PC-3 (cell line): ENCODE measurements around the gene PRR12. TPM values are rescaled to one million over a fixed set of nuclear protein-coding genes. Genes with fewer than 3 reads are reported as not detected.

ENCODE experiments used
- ATAC-seq: fragments of 200-7000 bp; cut with Tn5 transposase; 2 replicates; pipeline ENCODE4 v1.9.1; 2020; ENCODE audit warnings: mild to moderate bottlenecking, moderate library complexity
- BruUV-seq: library from RNA; stranded (reverse); fragments of 400-500 nt; replicated peaks from 2 replicates; lab custom pipeline; 2021; lab: Mats Ljungman, UMichigan
- CTCF ChIA-PET: fragments of 300-600 bp; sonication (Branson Sonifier 250); formaldehyde crosslinking; loops from one replicate; lab custom pipeline; 2022; ENCODE audit warnings: antibody characterized with exemption; lab: Charles Lee
- POLR2A ChIA-PET: fragments of 300-600 bp; sonication (Branson Sonifier 250); formaldehyde crosslinking; loops from one replicate; lab custom pipeline; 2022; ENCODE audit warnings: antibody characterized with exemption; ENCODE audit not compliant: unreplicated experiment; lab: Charles Lee
- DNase-seq: peaks from one replicate; pipeline ENCODE4 v3.0.0-alpha.2; 2015
- H2AFZ ChIP-seq: fragments of 300-600 bp; sonication (generic); 2 replicates; pipeline ENCODE4 v1.6.0; 2016; ENCODE audit warnings: antibody characterized with exemption, low read length
- H3F3A ChIP-seq: fragments of 300-600 bp; sonication (generic); one replicate; pipeline ENCODE4 v1.6.0; 2017; ENCODE audit warnings: antibody characterized with exemption, low read length, control low read depth, mild to moderate bottlenecking; ENCODE audit not compliant: unreplicated experiment
- H3K27ac ChIP-seq: fragments of 300-600 bp; sonication (generic); 2 replicates; pipeline ENCODE4 v1.5.1; 2016; ENCODE audit warnings: mild to moderate bottlenecking, low read length
- H3K27me3 ChIP-seq: fragments of 300-600 bp; sonication (generic); 2 replicates; pipeline ENCODE4 v1.6.1; 2016; ENCODE audit warnings: low read length, mixed read lengths
- H3K36me3 ChIP-seq: fragments of 300-600 bp; sonication (generic); 2 replicates; pipeline ENCODE4 v1.6.1; 2016; ENCODE audit warnings: low read depth, mixed run types, low read length, mixed read lengths
- H3K4me1 ChIP-seq: fragments of 300-600 bp; sonication (generic); 2 replicates; pipeline ENCODE4 v1.5.1; 2016; ENCODE audit warnings: low read length; ENCODE audit not compliant: insufficient read depth
- H3K4me2 ChIP-seq: fragments of 300-600 bp; sonication (generic); 2 replicates; pipeline ENCODE4 v1.6.0; 2016; ENCODE audit warnings: low read length
- H3K4me3 ChIP-seq: fragments of 300-600 bp; sonication (generic); 2 replicates; pipeline ENCODE4 v1.5.1; 2016; ENCODE audit warnings: mild to moderate bottlenecking, low read length, mixed read lengths
- H3K79me2 ChIP-seq: fragments of 300-600 bp; sonication (generic); 2 replicates; pipeline ENCODE4 v1.6.1; 2017; ENCODE audit warnings: low read length, mixed read lengths
- H3K9ac ChIP-seq: fragments of 300-600 bp; sonication (generic); 2 replicates; pipeline ENCODE4 v1.6.0; 2016; ENCODE audit warnings: mild to moderate bottlenecking, low read length
- H3K9me2 ChIP-seq: fragments of 300-600 bp; sonication (generic); replicated peaks from 2 replicates; pipeline ENCODE4 v1.6.1; 2016; ENCODE audit warnings: mixed run types, low read length, mixed read lengths
- H3K9me3 ChIP-seq: fragments of 300-600 bp; sonication (generic); 2 replicates; pipeline ENCODE4 v1.6.1; 2016; ENCODE audit warnings: low read length, mixed read lengths
- H4K20me1 ChIP-seq: fragments of 300-600 bp; sonication (generic); 2 replicates; pipeline ENCODE4 v1.6.1; 2016; ENCODE audit warnings: low read length, mixed read lengths
- CTCF ChIP-seq: fragments of 300-600 bp; sonication (generic); conservative IDR thresholded peaks from 2 replicates; pipeline ENCODE4 v1.5.1; 2017; ENCODE audit warnings: antibody characterized with exemption, low read depth, mild to moderate bottlenecking, low read length
- EZH2 ChIP-seq: fragments of 300-600 bp; sonication (generic); IDR thresholded peaks from one replicate; pipeline ENCODE4 v1.6.1; 2017; ENCODE audit warnings: antibody characterized with exemption, mild to moderate bottlenecking, low read length; ENCODE audit not compliant: unreplicated experiment
- EZH2phosphoT487 ChIP-seq: fragments of 300-600 bp; sonication (generic); IDR thresholded peaks from 2 replicates; pipeline ENCODE4 v1.6.1; 2018; ENCODE audit warnings: mild to moderate bottlenecking, antibody characterized with exemption, low read length, borderline replicate concordance
- intact Hi-C: fragments of 100-400 bp; cut with micrococcal nuclease; formaldehyde crosslinking; loops from 2 replicates; pipeline ENCODE4 v1.9.0; 2023
- total RNA-seq: library from RNA; depleted of rRNA; stranded (reverse); fragments of >200 nt; gene quantifications from 2 replicates; pipeline ENCODE4 v1.2.3, GENCODE V29; 2014

PRR12 gene
- total RNA-seq, 1 experiment from 2014 or later = 14.6 TPM

GRCh38 chr19:49594157-49594992 lies 3.4 kb downstream of the PRR12 start:
- TF ChIP-seq CTCF (no peak), EZH2 (no peak), EZH2phosphoT487 (no peak)
- Histone ChIP-seq H3K4me2 (no peak overlapping the region), H3K9me3 (no peaks in the 10 kb centered on the region), H3K27ac (no peak overlapping the region), H3K27me3 (no peaks in the 10 kb centered on the region), H3F3A (no peaks in the 10 kb centered on the region), H3K79me2 (peaks cover 64% of the 10 kb centered on the region), H2AFZ (no peak overlapping the region), H3K9me2 (no peaks in the 10 kb centered on the region), H4K20me1 (peaks cover 12% of the 10 kb centered on the region), H3K4me1 (peaks cover 7% of the 10 kb centered on the region; the same call in 1 of the 2 replicates), H3K36me3 (peaks cover 38% of the 10 kb centered on the region), H3K9ac (no peak overlapping the region), H3K4me3 (no peak overlapping the region)
- intact Hi-C loops = no loop called here
- ChIA-PET POLR2A (no interaction called here), CTCF (no interaction called here)
- DNase-seq (no peak), ATAC-seq (no peak)
- no TSS peak for BruUV-seq

GRCh38 chr19:49594993-49595818 lies 4.2 kb downstream of the PRR12 start:
- no peak for ATAC-seq
- no peak overlapping the region for H3K4me2 ChIP-seq
- no peaks in the 10 kb centered on the region for H3K27me3 ChIP-seq
- no peak overlapping the region for H2AFZ ChIP-seq
- CTCF ChIA-PET = no interaction called here
- POLR2A ChIA-PET = no interaction called here
- no TSS peak for BruUV-seq
- H3K27ac ChIP-seq = no peak overlapping the region
- DNase-seq = no peak
- no peak overlapping the region for H3K9ac ChIP-seq
- H3F3A ChIP-seq = no peaks in the 10 kb centered on the region
- H3K9me3 ChIP-seq = no peaks in the 10 kb centered on the region
- H3K79me2 ChIP-seq = peaks cover 71% of the 10 kb centered on the region
- peaks cover 7% of the 10 kb centered on the region; the same call in 1 of the 2 replicates for H3K4me1 ChIP-seq
- H3K36me3 ChIP-seq = peaks cover 46% of the 10 kb centered on the region
- TF ChIP-seq EZH2 = no peak
- no peak for TF ChIP-seq EZH2phosphoT487
- TF ChIP-seq CTCF = no peak
- H4K20me1 ChIP-seq = peaks cover 12% of the 10 kb centered on the region
- no peaks in the 10 kb centered on the region for H3K9me2 ChIP-seq
- intact Hi-C loops = no loop called here
- no peak overlapping the region for H3K4me3 ChIP-seq
